Activated CD4-positive, CD25-positive, alpha-beta regulatory T cell treated with anti-CD3 and anti-CD28 coated beads, Interleukin-2, amount 50 U/mL, for 24 hours (primary cell): ENCODE results near the gene AKIRIN2.

Experiments used
- ATAC-seq, 2 donors: fragments of 150-1000 bp; cut with Tn5 transposase; one replicate each; pipeline ENCODE4 v1.10.0; 2021; ENCODE audit warnings: mild to moderate bottlenecking in 1 of 2, moderate library complexity in 1 of 2

Gene AKIRIN2

DNA sequence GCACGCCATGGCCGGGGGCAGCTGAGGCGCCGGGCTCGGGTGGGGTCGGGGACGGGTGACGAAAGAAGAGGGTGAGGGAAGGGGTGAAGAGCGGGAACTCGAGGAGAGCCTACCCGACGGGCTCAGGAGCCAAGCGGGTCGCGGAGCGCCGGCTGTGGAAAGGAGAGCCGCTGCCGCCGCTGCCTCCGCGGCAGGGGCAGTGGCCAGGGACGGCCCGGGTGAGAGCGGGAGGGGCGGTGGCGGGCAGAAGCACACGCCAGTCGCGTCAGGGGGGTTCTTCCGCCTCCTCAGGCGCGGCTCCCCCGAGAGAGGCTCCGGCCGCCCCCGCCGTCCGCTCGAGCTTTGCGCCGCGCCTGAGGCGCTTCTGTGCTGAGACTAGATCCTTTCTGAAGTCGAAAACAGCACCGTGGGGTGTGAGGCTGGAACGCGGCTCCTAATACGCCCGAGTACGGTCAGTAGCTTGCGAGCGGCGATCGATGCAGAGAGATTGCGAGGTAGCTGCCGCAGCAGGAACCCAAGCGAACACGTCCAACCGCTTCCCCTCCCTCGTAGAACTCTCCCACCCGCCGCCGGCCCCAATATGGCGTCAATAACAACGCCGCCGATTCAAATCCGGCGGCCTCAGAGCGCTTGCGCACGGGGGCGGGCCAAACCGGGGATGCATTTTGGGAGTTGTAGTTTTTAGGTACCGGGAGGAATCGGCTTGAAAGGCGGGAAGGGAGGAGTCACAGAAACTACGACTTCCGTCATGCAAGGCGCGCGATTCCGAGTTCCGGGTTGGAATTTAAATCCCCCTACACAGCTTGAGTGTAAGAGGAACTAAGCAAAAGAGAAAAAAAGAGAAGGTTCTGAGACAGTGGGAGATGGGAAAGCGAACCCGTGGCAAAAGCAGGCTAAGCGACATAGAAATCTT, at the start of gene AKIRIN2:
Gene AKIRIN2, minus strand, starts transcription at position 558 of the 913 bp plus-strand sequence. Its CDS starts 549 bp downstream, at position 9.
- ATAC-seq, result peak; percentile 64 to 69

DNA sequence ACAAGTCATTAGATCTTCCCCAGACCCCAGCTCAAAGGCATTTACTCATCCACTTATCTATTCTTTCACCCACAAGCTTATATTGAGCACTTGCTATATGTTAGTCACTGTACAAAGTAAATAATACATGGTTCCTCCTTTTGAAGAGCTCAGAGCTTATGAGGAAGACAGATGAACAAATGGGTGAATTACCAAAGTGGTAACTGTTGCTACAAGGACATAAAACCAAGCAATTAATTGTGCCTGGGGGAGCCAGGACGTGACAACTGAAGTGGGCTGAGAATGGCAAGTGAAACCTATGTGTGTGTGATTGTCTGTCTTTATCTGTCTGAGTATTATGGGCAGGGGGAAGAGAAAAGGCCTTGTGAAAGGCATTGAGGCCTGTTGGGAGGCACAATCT, 45.6 kb upstream of the AKIRIN2 start:
- ATAC-seq, result no peak

DNA sequence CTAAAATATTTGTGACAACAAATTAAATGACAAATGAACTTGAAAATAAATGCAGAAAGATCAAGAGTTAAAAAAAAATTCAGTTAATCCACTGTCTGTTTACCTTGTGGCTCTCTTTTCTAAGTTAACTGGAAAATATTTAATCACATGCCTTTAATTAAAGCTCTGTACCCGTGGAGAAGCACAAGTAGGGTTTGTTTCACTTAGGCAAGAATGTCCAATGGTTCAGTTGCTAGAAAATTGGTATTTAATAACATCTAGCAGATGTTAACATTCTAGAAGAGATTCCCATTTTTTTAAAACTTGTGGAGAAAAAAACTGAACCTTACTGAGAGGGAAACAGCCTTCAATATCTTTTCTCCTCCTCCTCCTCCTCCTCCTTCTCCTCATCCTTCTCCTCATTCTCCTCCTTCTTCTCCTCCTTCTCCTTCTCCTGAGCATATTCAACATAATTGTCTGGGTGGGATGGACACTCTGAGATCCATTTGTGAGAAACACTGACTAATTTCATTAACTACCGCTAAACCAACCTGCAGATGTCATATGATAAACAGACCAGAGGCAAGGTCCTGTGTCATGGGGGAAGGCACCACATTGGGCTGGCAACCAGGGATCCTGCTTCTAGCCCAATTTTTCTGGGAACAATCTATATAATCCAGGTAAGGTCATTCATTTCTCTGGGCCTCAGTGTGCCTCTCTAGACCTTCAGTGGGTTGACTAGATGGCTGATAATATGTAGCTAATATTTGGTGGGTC, 44.1 kb upstream of the AKIRIN2 start:
- no peak for ATAC-seq

DNA sequence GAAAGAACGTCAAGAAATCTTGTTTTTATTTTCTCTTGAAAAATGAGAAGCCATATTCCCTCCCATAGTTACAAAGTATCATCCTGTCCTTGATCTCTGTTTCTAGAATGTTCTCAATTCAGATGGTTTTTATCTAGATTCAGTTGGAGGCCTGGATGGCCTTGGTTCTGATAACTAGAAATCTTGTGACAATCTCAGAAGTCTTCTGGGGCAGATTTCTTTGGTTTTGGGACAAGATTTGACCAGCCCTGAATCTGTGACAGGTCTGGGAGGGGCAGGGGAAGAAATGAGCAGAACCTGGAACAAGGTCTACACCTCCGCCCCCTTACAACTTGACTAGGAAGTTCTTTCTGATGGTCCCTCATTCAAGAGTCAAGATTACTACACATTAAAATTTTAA, 41.4 kb upstream of the AKIRIN2 start:
- no peak for ATAC-seq

DNA sequence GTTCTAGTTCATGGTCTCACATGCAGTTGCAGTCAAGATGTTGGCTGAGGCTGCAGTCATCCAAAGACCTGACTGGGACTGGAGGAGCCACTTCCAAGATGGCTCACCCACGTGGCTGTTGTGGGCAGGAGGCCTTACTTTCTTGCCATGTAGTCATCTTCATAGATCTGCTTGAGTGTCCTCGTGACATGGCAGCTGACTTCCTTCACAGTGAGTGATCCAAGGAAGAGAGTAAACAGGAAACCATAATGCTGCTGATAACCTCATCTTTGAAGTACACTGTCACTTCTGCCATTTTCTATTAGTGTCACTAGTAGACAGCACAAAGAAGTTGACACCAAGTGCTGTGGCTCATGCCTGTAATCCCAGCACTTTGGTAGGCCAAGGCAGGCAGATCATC, 40.1 kb upstream of the AKIRIN2 start:
- ATAC-seq, result peak; percentile 65 to 74

DNA sequence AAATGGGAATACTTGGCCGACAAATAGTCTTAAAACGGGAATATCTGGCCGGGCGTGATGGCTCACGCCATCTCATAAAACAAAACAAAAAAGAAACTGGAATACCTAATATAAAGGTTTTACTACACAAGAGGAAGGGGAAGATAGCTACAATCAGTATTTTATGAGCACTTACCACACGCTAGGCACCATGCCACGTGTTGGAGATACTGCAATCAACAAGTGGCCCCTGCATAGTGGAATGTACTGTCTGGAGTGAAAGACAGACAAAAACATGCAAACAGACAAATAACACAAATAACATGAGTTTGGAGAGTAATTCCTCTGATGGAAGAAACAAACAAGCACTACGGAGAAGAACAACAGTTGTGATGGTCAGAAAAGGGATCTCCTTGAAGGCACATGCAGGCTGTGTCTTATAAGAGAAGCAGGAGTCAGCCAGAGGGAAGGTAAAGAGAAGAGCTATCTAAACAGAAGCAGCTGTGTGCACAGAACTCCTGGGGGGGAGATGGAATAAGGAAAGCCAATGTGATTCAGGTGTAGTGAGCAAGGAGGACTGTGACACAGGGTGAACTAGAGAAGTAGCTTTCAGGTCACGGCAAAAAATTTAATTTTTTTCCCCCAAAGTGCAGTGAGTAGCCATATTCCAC, 39.1 kb upstream of the AKIRIN2 start:
- ATAC-seq, result no peak

DNA sequence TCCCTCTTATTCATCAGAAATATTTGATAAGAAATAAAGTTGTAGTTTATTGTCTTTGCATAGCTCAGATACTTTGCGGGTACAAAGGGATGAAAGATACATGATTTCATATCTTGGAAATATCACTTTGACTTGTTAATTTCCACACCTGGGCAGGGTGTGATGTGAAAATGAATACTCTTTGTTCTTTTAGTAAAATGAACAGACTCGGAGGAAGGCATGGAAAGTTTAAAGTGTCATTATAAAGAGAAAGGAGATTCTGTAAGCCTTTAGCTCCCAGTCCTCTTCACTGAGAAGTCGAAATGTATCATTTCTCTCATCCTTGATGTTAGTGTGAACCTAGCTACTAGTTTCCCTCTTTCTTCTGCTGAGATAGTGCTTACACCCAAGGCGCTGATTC, 36.7 kb upstream of the AKIRIN2 start:
- ATAC-seq, result peak in 1 of 2 donors; percentile 9

DNA sequence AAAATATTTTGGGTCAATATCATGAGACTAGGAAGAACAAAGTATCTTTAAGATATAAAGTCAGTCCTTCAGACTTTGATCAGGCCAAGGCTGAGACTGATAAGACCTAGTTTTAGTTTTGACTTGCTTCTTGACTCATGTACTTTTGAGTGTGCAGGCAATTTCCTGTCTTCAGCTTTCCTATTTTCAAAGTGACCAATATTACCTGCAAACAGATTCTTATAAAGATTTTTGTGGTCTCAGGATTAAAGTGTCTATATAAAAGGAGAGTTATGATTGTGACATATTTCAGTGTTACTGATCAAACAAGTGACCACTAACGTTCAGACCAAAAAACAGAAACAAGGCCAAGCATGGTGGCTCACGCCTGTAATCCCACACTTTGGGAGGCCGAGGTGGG, 36.0 kb upstream of the AKIRIN2 start:
- ATAC-seq, result peak; percentile 53 to 62

DNA sequence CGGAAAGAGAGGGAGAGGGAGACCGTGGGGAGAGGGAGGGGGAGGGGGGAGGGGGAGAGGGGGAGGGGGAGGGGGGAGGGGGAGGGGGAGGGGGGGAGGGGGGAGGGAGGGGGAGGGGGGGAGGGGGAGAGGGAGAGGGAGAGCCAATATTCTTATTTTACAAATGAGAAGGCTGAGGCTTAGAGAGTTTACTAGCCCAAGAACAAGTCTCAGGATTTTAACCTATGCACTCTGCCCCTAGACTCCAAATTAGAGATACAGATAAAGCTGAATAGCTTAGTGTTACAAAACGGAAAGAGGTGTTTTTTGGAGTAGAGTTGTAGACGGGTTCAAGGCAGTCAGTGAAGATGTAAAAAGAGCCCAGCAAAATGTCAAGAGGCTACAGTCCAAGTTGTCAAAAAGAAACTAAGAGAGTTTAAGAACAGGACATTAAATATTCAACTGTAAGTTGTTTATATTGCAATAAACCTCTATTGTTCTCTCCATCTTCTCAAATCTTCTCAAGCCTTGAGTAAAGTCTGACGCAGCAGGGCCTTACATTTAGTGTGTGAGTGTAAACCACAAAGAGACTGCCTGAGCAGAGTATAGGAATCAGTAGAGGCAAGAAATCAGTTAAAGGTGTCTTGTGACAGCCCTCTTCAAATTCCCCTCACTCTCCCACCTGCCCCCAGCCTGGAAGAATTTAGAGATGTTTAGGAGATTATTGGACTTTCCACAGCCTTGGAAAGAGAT, 34.9 kb upstream of the AKIRIN2 start:
- peak; percentile 66 to 71 for ATAC-seq

DNA sequence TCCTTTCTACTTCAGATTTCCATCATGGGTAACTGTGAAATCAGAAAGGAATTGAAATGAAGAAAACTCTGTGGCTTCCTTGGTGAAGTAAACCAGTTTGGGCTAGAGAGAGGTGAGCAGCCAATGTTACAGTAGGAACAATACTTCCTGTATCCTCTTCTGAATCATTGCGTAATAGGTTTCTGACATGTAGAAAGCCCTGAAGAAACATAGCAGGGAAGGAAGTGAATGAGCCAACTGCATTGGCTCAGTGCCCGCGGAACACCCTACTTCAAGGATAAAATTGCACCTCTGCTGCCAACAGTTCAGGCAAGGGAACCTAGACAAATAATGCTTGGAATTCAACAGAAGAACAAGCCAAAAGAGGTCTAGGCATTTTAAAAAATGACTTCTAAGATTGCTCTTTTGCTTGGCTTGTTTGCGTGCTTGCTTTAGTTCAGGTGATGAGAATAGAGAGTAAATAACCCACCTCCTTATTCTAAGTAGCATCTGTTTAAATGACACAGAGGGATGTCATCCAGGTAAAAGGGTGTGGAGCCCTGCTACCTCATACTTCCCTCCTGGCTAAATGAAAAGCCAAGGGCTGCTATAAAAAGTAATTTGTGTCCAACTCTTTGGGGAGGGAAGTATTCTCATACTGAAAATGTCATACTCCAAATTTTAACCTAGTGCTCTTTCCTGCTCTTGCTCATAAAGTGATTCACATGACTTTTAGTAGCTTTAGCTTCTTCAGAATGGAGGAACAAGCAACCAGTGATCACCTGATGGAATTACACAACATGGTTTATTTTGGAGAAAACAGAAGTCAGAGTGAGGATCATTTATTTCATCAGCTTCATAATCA, 30.0 kb upstream of the AKIRIN2 start:
- ATAC-seq, result peak; percentile 38 to 55

DNA sequence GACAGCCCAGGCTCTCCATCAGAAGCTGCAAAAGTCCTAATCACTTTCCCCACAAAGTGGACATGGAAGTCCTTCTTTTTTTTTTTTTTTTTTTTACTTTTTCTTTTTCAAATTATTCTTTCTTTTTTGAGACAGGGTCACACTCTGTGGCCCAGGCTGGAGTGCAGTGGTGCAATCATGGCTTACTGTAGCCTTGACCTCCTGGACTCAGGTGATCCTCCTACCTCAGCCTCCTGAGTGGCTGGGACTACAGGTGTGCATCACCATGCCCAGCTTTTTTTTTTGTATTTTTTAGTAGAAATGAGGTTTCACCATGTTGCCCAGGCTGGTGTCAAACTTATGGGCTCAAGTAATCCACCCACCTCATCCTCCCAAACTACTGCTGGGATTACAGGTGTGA, 29.0 kb upstream of the AKIRIN2 start:
- ATAC-seq, result no peak

DNA sequence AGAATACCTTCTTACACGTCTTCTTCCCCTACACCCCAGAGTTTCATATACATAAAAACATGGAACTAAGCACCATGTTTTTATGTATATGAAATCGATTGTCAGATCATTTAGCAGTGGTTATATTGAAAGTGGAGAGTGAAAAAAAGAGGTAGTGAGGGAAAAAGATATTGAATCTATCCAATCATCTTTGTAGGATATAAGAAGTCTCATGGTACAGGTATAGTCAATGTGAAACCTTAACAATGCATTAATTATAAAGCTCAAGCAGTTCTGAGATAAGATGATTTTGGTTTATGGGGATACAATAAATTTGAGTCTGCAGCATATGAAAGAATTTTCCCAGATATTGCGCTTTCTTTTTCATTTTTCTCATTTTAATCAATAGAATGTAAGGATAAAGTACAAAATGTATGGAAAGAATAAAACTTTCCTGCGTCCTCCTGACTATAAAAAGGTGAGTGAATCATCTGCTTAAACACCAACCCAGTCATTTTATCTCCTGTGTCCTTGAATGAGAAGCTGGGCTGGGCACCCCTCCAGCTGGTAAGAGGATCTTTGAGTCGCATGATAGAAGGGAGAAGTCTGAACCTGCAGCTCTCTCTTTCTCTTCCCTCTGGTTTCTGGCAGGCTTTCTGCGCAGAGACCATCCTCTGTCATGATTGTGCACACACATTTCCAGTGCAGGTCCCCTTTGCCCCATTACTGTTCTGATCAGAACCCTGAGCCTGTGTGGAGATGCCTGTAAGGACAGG, 28.1 kb upstream of the AKIRIN2 start:
- ATAC-seq, result peak in 1 of 2 donors; percentile 18

DNA sequence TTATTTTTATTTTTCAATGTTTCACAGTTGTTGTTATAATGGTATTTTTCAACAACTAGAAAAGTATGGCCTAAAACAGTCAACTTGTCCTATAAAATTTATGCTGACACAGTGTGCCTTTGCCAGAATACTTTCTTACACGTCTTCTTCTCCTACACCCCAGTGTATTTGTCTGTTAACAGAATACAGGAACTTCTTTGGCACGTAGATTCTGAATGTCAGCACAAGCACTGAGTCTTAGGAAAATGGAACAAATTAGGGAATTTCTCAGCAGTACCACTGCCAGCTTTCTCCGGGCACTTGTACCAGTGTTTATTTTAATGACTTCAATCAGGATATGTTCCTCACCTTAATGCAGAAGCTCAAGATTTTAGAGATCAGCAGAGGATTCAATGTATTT, 26.7 kb upstream of the AKIRIN2 start:
- ATAC-seq, result no peak

DNA sequence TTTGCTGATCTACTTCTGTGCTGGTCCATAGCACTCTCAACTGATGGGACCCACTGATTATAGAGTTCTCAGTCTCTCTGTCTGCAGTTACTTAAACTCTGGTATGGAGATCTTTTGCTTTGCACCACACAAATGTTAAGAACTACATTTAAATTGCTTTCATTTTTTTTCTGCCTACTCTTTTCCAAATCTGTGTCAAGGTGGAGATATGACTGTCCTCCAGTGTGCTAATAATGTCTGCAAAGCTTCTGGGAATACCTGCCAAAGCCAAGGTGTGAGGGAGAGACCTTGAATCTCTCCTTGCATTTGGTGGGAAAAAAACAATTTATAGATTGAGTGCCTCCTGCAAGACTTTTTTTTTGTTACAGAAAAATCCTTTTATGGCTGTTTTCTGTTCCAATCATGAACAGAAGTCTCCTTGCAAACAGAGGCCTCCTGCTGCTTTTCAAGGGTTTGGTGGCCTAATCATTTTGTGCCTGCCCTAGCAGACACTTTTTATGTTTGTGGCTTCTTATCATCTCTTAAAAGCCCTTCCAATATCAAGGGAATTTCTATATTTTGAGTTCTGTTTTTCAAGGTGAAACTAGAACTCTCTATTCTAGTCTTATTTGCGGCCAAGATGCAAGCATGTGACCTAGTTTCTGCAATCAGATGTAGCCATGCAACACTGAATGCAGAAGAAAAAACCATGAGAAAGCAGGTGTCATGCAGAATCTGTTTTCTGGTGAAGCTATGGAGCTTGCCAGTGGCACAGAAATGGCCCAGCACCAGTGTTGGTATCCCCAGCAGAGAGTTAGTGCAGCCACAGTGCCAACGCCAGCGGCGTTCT, 23.2 kb upstream of the AKIRIN2 start:
- peak in 1 of 2 donors; percentile 67 for ATAC-seq

DNA sequence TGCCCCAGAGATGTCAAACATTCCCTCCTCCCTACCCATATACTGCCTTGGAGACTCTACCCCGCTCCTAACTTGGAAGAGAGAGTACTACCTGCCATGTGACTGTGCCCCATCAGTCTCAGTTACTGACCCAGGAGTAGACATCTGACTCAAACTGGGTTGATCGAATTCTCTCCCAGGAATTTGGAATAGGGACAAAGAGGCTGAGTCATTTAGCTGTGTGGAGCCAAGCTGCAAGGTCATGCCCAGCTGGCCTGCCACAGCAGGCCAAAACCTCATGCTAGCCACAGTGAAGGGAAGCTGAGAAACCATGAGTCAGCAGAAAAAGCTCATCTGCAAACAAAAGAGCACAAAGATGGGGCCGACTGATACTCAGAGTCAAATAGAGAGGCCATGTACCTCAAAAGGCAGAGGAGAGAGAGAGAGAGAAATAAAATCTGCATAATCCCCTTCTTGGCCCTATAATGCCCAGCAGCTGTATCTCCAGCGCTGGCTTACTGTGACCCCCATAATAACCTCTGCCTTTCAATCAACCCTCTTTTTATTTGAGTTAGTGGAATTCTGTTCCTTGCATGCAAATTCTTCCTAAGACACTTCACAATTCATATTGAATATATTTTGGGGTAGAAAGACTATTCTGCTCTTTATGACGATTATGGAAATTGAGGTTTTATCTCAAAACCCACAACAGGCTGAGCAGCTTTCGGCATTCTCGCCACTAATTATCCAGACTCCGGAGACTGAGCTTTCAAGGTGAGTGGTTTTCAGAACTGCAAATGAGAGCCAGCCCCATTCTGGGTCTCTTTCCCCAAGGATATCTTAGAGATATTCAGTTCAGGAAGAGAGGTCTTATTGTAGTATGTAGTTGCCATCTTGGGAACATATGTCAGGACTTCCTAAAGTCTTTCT, 21.4 kb upstream of the AKIRIN2 start:
- peak in 1 of 2 donors; percentile 14 for ATAC-seq

DNA sequence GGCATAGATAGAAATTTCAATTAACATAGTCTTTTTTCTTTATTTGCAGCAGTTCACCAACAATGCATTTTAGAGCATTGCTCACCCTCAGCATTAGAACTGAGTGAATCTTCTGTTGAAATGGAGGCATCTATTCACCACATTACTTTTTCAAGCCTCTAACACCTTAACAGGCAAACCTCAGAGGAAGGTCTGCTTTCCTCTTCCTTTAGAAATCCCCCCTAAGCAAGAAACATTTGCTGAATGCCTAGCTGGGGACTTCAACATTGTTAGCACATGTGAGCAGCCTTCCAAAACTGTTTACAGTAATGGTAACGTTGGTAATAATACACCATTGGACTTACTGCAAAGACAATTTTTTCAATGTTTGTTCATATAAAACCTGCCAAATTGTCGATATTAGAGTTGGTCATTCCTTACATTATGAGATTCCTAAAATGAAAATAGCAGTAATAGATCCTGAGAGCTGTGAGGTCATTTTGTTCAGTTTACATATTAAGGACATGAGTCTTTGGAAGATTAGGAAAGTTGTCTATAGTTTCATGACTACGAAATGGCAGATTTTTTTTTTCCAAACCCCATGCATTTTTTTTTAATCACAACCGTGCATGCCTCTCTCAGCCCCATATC, 20.6 kb upstream of the AKIRIN2 start:
- no peak for ATAC-seq

DNA sequence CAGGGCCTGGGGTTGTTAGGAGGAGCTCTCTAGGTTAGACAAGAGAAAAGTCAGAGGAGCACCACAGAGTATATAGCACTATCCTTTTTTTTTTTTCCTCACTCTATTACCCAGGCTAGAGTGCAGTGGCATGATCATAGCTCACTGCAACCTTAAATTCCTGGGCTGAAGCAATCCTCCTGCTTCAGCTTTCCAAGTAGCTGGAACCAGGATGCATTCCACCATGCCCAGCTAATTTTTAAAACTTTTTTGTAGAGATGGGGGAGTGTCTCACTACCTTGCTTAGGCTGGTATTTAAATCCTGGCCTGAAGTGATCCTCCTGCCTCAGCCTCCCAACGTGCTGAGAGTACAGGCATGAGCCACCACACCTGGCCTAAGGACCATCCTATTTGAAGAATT, 19.3 kb upstream of the AKIRIN2 start:
- no peak for ATAC-seq
